H54 (cell line): ENCODE results near the gene PEMT.

Experiments
- DNase-seq: peaks from one replicate; pipeline ENCODE4 v3.0.0; 2011; ENCODE audit warnings: low spot score, mixed read lengths; ENCODE audit not compliant: insufficient read length
- FAIRE-seq: peaks from 3 replicates; lab custom pipeline; 2011; peaks lifted over from hg19 to GRCh38; lab: Jason Lieb, UNC
- POLR2A ChIP-seq: IDR thresholded peaks from 2 replicates; pipeline ENCODE4 v1.6.1; 2011; ENCODE audit warnings: low read depth, mild to moderate bottlenecking, low read length

Gene PEMT

DNA sequence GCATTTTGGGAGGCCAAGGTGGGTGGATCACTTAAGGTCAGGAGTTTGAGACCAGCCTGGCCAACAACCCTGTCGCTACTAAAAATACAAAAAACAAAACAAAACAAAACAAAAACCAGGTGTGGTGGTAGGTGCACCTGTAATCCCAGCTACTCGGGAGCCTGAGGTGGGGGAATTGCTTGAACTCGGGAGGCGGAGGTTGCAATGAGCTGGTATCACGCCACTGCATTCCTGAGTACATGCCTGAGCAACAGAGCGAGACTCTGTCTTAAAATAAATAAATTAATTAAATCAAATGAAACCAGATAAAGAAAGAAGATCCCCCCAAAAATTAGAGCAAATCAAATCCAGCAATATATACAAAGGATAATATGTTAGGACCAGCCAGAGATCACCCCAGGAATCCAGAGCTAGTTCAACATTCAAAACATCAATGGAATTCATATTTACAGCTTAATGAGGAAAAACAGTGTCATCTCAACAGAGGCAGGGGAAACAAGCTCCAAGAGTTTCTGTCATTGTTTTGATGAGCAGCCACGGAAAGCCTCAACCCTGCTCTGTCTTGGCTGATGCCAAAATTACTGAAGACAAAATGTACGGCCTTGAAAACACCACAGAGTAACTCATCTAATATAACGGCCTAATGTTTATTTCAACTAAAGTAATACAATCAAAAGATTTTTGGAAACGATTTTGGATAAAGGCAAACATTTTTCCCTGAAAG lies 3.7 kb downstream of the PEMT start:
- DNase-seq (no peak), FAIRE-seq (no peak)
- TF ChIP-seq POLR2A: no peak

DNA sequence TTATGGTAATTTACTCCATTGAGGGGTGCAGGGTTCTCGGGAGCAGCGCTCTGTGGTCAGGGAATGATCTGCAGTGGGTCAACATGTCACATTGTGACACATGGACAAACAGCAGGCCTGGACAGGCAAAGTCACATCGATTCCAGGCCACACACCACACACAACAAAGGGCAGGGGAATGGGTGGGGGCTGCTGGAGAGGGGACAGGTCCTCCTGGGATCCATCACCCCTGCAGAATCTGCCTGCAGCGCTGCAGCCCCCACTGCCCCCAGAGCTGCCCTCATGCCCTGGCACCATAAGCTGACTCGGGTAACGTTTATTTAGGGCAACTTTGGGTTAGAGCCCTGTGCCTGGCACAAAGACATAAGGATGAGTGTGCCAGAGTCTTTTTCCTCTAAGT lies 9.1 kb downstream of the PEMT start:
- no peak for TF ChIP-seq POLR2A
- DNase-seq (no peak), FAIRE-seq (no peak)

DNA sequence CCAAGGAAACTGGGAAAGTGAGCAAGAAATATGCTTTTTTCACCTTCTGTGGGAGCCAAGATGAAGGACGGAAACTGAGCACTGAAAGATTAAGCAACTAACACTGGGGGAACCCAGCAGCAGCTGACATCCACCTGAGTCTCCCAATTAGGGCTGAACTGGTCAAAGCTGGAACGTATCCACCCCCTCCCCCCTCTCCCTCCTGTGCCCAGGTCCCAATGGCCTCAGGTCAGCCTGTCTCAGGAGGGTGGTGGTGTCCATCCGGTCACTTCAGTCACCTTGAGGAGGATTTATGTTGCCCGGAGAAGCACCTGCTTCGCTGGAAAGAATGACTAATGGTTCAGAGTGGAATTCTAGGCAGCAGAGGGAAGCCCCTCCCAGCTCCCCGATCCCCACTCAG lies 10.0 kb downstream of the PEMT start:
- TF ChIP-seq POLR2A: no peak
- DNase-seq (no peak), FAIRE-seq (no peak)

DNA sequence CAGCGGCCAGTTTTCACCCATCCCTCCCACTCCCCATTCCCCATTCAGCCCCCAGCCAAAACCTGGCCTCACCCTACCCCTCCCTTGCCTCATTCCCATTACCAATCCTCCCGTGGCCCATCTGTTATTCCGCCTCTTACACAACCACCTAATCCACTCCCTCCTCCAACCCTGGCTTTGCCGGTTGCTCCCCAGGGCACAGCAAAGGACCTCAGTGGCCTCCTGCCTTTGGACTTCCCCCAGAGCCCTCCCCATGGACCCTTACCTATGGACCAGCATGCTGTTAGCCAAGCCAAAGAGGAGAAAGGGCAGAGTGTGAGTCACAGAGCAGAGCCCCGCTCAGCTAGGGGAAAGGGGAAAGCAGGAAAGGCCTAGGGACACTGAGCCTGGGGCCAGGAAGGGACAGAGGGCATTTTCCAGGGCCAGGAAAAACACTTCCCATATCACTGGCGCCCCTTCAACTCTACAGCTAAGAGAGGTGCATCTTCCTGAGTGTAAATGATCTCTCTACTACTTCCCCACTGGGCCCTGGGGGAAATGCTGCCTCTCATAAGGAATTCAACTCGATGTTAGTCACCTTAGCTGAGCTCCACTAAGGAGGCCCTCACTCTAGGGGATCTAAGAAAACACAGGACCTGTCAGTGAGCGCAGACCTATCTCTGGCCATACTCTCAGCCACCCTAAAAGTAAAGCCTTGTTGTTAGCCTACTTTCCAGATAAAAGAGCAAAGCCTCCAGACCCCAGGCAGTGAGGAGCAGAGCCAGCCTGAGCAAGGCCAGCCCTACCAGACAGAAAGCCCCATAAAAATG lies 10.6 kb downstream of the PEMT start:
- DNase-seq (peak; percentile 58), FAIRE-seq (peak; percentile 45)
- no peak for TF ChIP-seq POLR2A

DNA sequence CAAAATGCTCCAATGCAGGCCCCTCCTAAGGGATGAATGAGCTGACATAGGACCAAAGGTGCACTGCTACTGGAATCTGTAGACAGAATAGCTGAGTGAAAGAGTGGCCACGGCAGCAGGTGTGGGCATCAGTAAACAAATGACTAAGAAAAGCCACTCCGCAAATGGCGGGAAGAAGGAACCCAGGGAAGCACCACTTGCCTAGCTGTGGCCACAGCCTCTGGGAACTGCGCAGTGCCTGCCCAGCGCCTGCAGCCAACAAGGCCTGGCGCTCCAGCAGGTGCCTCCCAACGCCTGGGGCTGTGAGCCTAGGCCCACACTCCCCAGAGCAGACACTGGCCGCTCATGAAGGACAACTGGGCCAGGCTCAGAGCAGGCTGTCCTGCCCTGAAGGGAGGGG lies 11.8 kb downstream of the PEMT start:
- FAIRE-seq: no peak
- DNase-seq: no peak
- no peak for TF ChIP-seq POLR2A

DNA sequence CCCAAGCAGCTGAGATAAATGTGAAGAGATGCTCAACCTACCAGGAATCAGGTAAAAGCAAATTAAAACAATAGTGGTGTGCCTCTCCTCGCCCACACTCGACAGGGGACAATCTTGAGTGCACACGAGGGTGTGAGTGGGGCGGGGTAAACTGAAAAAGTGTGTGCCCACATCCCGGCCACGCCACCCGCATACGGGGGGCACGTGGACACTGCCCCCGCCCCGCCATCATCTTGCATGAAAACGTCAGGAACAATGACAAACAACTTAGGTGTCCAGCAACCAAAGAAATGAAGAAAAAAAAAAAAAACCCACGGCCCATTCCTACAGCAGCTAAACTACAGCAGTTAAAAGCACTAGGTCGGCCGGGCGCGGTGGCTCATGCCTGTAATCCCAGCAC lies 14.1 kb downstream of the PEMT start:
- FAIRE-seq (no peak), DNase-seq (no peak)
- TF ChIP-seq POLR2A: no peak

DNA sequence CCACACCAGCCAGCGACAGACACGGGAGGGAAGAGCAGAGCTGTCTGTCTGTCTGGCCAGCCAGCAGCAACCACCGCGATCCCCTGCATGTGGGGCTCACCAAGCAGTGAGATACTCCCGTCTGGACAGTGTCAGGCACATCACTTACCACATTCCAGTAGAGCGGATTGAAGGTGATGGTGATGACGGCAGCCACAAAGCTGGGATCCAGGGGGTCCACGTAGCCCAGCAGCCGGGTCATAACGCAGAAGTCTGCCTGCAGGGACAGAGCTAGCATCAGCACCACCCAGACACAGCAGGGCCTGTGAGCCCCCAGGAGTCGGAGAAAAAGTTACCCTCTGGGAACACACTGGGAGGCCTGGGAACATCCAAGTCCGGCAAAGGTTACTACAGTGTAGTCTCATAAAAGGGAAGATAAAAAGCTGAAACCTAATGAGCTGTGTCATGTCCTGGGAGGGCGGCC lies 14.7 kb downstream of the PEMT start:
- TF ChIP-seq POLR2A: no peak
- no peak for FAIRE-seq
- DNase-seq: no peak

DNA sequence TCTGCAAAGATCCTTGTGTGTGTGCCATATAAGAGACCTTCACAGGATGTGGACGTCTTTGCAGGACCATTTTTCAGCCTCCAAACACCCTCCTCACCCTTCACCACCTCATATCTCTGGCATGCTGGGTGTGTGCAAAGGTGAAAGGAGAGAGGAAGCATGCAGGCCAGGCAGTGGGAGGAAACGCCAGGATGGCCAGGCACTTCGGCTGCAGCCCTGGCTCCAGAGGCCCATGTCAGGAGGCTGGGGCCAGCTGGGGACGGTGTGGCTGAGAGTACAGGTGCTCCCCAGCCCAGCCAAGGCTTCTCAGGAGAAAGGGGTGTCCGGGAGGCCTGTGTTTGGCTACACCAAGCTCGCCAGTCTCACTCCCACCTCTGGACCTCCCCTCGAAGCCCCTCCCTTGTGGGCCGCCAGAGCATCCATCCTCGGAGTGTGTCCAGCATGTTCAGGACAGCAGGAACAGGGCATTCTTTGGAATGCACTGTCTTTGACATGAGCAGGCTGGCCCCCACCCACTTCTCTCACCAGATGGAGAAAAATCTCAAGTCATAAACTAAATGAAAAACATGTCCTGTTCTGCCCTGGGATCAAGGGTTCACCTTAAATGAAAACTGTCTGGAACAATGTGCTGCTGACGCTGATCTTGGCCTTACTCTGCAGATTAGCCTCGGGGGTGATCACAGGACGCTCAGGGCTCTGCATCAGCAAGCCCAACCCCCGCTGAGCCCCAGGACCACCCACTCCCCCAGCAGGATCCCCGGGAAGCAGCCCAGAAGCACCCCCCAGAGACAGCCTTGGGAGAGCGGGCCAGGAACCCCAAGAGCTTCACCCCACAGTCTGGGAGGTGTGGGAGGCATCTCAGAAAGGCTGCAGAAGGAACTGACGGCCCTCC lies 15.9 kb downstream of the PEMT start:
- DNase-seq: no peak
- no peak for FAIRE-seq
- TF ChIP-seq POLR2A: no peak

DNA sequence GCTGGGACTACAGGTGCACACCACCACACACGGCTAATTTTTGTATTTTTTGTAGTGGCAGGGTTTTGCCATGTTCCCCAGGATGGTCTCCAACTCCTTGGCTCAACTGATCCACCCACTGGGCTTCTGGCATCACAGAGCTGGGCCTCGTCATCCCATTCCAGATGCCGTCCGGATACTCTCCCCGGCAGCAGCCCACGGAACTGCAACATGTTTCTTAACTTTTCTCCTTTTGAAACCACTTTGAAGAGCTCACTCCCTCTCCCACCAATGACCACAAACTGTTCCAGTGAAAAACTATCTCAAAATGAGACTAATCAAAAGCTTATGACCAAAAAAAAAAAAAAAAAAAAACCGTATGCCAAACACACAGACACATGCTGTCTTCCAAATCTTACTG lies 17.6 kb downstream of the PEMT start:
- FAIRE-seq: no peak
- TF ChIP-seq POLR2A: no peak
- DNase-seq: no peak

DNA sequence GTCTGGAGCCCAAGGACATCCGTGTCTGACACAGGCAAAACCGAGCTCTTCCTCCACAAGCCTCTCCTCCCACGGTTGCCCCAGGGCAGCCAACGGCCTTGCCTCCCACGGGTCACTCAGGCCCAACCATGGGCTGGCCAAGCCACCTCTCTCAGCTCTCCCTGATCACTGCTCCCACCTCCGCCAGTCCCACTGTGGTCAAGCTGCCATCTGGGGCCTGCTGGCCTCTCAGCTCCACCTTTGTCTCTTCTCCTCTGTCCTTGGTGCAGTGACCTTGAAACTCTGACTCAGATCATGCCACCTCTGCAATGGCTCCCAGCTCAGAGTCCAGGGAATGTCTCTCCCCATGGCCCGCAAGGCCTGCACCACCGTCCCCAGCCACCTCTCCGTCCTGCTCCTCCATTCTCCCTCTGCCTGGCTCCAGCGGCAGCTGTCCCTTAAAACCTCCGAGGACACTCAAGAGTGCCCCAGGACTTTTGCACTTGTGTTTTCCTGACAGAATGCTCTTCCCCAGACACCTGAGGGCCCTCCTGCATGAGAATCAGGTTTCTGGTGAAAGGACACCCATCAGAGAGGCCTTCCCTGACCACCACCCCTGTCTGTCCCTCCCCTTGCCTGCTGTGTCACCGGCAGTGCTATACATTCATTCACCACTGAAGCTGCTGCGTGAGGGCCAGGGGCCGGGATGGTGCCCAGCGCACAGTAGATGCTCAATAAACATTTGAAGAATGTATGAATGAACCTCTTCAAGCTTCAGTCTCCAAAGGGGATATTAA lies 19.3 kb downstream of the PEMT start:
- FAIRE-seq: no peak
- DNase-seq: no peak
- TF ChIP-seq POLR2A: no peak

DNA sequence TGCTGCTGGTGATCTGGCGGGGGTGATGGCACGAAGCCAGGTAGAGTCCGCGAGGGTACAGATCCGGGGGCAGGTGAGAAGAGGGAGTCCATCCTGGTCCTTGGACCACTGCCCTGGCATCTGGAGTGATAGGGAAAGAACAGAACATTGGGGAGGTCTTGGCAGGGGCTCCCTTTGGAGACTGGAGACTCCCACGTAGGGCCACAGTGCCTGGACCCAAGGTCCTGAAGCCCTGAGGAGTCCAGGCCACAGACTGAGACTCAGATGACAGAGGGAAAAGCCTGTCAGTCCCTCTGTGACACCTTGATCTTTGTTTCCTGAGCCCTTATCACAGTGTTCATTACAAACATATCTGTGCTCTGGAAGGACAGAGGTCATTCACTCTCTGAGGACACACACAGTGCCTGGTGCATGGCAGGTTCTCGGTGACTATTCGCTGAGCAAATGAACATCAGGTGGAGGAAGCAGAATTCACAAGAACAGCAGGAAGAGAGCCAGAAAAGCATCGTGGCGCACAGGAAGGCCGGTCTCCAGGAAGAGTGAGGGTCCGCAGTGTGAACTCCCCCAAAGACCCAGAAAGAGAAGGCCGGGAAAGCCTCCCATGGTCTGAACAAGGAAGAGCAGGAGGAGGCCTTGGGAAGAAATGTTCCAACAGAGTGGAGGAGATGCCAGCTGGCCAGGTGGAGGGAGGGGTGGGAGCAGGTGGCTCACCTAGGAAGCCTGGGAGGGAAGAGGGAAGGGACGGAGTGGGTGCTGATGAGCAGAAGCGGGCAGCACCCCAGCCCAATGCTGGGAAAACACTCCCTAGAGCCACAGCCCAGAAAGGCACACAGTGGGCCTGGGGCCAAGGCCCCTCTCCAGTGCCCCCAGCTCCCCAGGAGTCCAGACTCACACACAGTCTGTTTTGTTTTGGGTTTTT lies 20.5 kb downstream of the PEMT start:
- no peak for TF ChIP-seq POLR2A
- FAIRE-seq (no peak), DNase-seq (no peak)

DNA sequence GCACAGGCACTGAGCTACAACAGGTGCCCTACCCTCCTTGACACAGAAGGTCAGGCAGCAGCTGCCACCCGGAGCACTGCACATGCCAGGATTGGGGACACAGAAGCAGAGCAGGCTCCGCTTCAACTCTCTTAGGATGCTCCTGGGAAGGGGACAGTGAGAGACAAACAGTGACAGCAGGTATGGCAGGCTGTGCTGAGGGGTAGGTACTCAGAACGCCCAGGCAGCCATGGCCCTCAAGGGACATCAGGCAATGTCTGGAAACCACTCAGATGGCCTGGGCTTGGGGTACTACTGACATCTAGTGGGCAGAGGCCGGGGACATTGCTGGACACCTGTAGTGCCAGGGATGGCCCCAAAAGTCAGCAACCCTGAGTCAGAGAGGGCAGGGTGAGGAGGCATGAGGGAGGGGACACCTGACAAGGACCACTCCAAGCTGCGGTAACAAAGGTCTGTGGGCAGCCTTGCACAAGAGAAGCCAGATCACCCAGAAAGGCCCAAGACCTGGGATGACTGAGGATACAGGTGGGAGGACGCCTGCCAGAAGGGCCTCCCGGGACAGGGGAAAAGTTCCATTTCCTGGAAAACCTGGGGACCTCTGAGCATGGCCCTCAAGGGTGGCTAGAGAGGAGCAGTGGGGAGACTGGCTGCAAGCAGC lies 21.2 kb downstream of the PEMT start:
- DNase-seq (peak; percentile 43), FAIRE-seq (no peak)
- TF ChIP-seq POLR2A: no peak
